ENCODE measurements around the gene PLCB4. TPM values are rescaled to one million over a fixed set of nuclear protein-coding genes. Genes with fewer than 3 reads are reported as not detected.

PLCB4 gene
- total RNA-seq, 1 donor from 2014 or later, result 1.6 TPM

- no peak for FAIRE-seq
Observed at GRCh38 chr20:9200196-9200595, 131.3 kb downstream of the PLCB4 start.

GRCh38 chr20:9200620-9201019 is 131.7 kb downstream of the PLCB4 start:
- peak; percentile 38 for DNase-seq (ENCODE audit: low read depth)
- no peaks in the 10 kb centered on the region for H3K36me3 ChIP-seq (ENCODE audit: control insufficient read depth, insufficient read depth, low read length)
- H3K27me3 ChIP-seq (ENCODE audit: control insufficient read depth, insufficient read depth, low read length), result no peaks in the 10 kb centered on the region
- TF ChIP-seq CTCF (IDR thresholded peaks at IDR 0.05; ENCODE audit: insufficient read depth, low read length, severe bottlenecking), result no peak
- no peak for FAIRE-seq
- H3K4me3 ChIP-seq (ENCODE audit: low read depth, low read length), result no peak overlapping the region

More at GRCh38 chr20:9200196-9200595, 131.3 kb downstream of the PLCB4 start:
- Histone ChIP-seq H3K27me3 (ENCODE audit: control insufficient read depth, insufficient read depth, low read length) (no peaks in the 10 kb centered on the region), H3K36me3 (ENCODE audit: control insufficient read depth, insufficient read depth, low read length) (no peaks in the 10 kb centered on the region), H3K4me3 (ENCODE audit: low read depth, low read length) (no peak overlapping the region)
- no peak for TF ChIP-seq CTCF (IDR thresholded peaks at IDR 0.05; ENCODE audit: insufficient read depth, low read length, severe bottlenecking)
- DNase-seq (ENCODE audit: low read depth), result no peak

GRCh38 chr20:9202420-9203080 is 133.7 kb downstream of the PLCB4 start:
- DNase-seq (ENCODE audit: low read depth) (no peak), FAIRE-seq (no peak)
- TF ChIP-seq CTCF (IDR thresholded peaks at IDR 0.05; ENCODE audit: insufficient read depth, low read length, severe bottlenecking), result no peak
- Histone ChIP-seq H3K36me3 (ENCODE audit: control insufficient read depth, insufficient read depth, low read length) (no peaks in the 10 kb centered on the region), H3K4me3 (ENCODE audit: low read depth, low read length) (no peak overlapping the region), H3K27me3 (ENCODE audit: control insufficient read depth, insufficient read depth, low read length) (no peaks in the 10 kb centered on the region)

- no peak for FAIRE-seq
Observed at GRCh38 chr20:9203081-9203447, 134.2 kb downstream of the PLCB4 start.

GRCh38 chr20:9204979-9205378 is 136.1 kb downstream of the PLCB4 start:
- no peak for TF ChIP-seq CTCF (IDR thresholded peaks at IDR 0.05; ENCODE audit: insufficient read depth, low read length, severe bottlenecking)
- no peak overlapping the region for H3K4me3 ChIP-seq (ENCODE audit: low read depth, low read length)
- no peaks in the 10 kb centered on the region for H3K27me3 ChIP-seq (ENCODE audit: control insufficient read depth, insufficient read depth, low read length)
- no peaks in the 10 kb centered on the region for H3K36me3 ChIP-seq (ENCODE audit: control insufficient read depth, insufficient read depth, low read length)
- DNase-seq (ENCODE audit: low read depth) (no peak), FAIRE-seq (no peak)

More at GRCh38 chr20:9203081-9203447, 134.2 kb downstream of the PLCB4 start:
- TF ChIP-seq CTCF (IDR thresholded peaks at IDR 0.05; ENCODE audit: insufficient read depth, low read length, severe bottlenecking), result no peak
- Histone ChIP-seq H3K36me3 (ENCODE audit: control insufficient read depth, insufficient read depth, low read length) (no peaks in the 10 kb centered on the region), H3K4me3 (ENCODE audit: low read depth, low read length) (no peak overlapping the region), H3K27me3 (ENCODE audit: control insufficient read depth, insufficient read depth, low read length) (no peaks in the 10 kb centered on the region)
- DNase-seq (ENCODE audit: low read depth), result no peak

GRCh38 chr20:9206486-9206885 is 137.6 kb downstream of the PLCB4 start:
- Histone ChIP-seq H3K36me3 (ENCODE audit: control insufficient read depth, insufficient read depth, low read length) (no peaks in the 10 kb centered on the region), H3K27me3 (ENCODE audit: control insufficient read depth, insufficient read depth, low read length) (no peaks in the 10 kb centered on the region), H3K4me3 (ENCODE audit: low read depth, low read length) (no peak overlapping the region)
- TF ChIP-seq CTCF (IDR thresholded peaks at IDR 0.05; ENCODE audit: insufficient read depth, low read length, severe bottlenecking), result no peak
- DNase-seq (ENCODE audit: low read depth), result no peak
- no peak for FAIRE-seq
